Measurements from ENCODE around the gene MTSS2. TPM values are rescaled to one million over a fixed set of nuclear protein-coding genes. Genes with fewer than 3 reads are reported as not detected.
"Not testable (repeated sequence)": the region's sequence is repeated elsewhere in the genome, so short reads cannot be mapped to it uniquely, and the experiment has no call there.

The MTSS2 gene
- total RNA-seq, 2 experiments from 2014 or later, result 3.3 TPM

GRCh38 chr16:70675851-70676513 lies 9.9 kb downstream of the MTSS2 start:
- Mint-ChIP-seq H3K27ac (no peak overlapping the region), H3K4me1 (peaks cover 7% of the 10 kb centered on the region), H3K27me3 (peaks cover 3% of the 10 kb centered on the region), H3K36me3 (ENCODE audit: low read depth) (no peaks in the 10 kb centered on the region), H3K9me3 (no peaks in the 10 kb centered on the region), H3K4me3 (no peak overlapping the region)
- DNase-seq, result no peak
- POLR2A ChIA-PET, result interaction anchor here (1.2 kb wide), 1 partner anchor 73 kb away, joined by 3 read pairs; no protein-coding TSS in a partner anchor
- CTCF ChIA-PET, result interaction anchor here (1.9 kb wide), 1 partner anchor 95 kb away, joined by 7 read pairs; no protein-coding TSS in a partner anchor

DNA sequence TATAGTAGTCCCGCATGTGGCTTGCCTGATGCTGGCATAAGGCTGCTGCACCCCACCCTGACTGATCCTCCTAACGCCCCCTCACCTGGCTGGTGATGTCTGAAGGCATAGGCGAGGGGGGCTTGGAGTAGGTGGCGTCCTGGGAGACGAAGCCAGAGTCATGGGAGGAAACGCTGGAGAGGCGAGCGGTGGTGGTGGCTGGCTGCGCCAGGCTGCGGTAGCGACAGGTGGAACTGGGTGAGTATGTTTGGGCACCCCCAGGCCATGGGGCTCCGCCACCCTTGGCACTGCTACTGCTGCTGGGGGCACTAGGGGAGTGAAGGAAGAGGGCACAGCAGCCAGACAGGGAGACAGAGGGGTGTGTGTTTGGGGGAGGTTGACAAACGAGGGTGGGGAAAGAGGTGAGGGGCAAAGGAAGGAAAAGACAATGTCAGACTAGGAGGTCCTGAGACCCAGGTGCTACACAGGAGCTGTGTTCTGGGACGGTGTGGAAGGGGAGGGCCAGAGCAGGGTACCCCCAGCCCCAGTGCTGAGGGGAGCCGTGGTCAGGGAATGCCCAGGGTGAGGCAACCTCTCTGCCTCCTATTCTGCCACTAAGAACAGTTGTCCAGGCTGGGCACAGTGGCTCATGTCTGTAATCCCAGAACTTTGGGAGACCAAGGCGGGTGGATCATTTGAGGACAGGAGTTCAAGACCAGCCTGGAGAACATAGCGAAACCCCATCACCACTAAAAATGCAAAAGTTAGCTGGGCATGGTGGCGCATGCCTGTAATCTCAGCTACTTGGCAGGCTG lies 11.4 kb downstream of the MTSS2 start:
- H3K4me3 Mint-ChIP-seq, result no peak overlapping the region
- no peaks in the 10 kb centered on the region for H3K36me3 Mint-ChIP-seq (ENCODE audit: low read depth)
- ChIA-PET POLR2A (no interaction called here), CTCF (interaction anchor here (2.0 kb wide), 1 partner anchor 97 kb away, joined by 7 read pairs; no protein-coding TSS in a partner anchor)
- peaks cover 5% of the 10 kb centered on the region for H3K4me1 Mint-ChIP-seq
- no peaks in the 10 kb centered on the region for H3K9me3 Mint-ChIP-seq
- no peak for DNase-seq
- H3K27me3 Mint-ChIP-seq, result peaks cover 3% of the 10 kb centered on the region
- H3K27ac Mint-ChIP-seq, result no peak overlapping the region

DNA sequence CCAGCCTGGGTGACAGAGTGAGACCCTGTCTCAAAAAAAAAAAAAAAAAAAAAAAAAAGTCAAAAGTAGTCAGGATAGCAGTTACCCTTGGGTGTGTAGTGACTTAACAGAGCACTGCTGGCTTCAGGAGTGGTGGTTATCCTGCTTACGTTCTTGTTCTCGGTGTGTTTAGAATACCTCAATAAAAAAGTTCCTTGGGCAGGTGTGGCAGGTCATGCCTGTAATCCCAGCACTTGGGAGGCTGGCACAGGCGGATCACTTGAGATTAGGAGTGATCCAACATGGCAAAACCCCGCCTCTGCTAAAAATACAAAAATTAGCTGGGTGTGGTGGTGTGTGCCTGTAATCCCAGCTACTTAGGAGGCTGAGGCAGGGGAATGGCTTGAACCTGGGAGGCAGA lies 14.9 kb downstream of the MTSS2 start:
- H3K9me3 Mint-ChIP-seq; H3K36me3 Mint-ChIP-seq (ENCODE audit: low read depth); H3K27ac Mint-ChIP-seq; DNase-seq; POLR2A ChIA-PET; H3K4me1 Mint-ChIP-seq; CTCF ChIA-PET; H3K4me3 Mint-ChIP-seq; H3K27me3 Mint-ChIP-seq: not testable (repeated sequence)

DNA sequence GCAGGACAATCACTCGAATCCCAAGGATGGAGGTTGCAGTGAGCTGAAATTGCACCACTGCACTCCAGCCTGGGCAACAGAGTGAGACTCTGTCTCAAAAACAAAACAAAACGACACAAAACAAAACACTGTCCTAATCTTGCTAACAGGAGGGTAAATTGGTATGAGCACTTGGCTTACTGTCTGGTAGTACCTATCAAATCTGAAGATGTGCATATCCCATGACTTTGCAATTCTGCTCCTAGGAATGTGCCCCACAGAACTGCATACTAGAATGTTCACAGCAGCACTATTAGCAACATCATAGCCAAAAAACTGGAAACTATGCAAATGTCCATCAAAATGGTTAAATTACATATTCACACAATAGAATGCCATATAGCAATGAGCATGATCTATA lies 15.7 kb downstream of the MTSS2 start:
- POLR2A ChIA-PET, result no interaction called here
- no peak overlapping the region for H3K4me3 Mint-ChIP-seq
- H3K27ac Mint-ChIP-seq, result no peak overlapping the region
- CTCF ChIA-PET, result no interaction called here
- no peaks in the 10 kb centered on the region for H3K9me3 Mint-ChIP-seq
- no peaks in the 10 kb centered on the region for H3K4me1 Mint-ChIP-seq
- H3K27me3 Mint-ChIP-seq, result peaks cover 3% of the 10 kb centered on the region
- no peak for DNase-seq
- no peaks in the 10 kb centered on the region for H3K36me3 Mint-ChIP-seq (ENCODE audit: low read depth)

GRCh38 chr16:70665806-70666735 lies 19.8 kb downstream of the MTSS2 start:
- Mint-ChIP-seq H3K36me3 (ENCODE audit: low read depth) (no peaks in the 10 kb centered on the region), H3K4me3 (no peak overlapping the region), H3K27ac (no peak overlapping the region), H3K27me3 (no peaks in the 10 kb centered on the region), H3K4me1 (no peaks in the 10 kb centered on the region), H3K9me3 (no peaks in the 10 kb centered on the region)
- CTCF ChIA-PET, result interaction anchor here (0.9 to 2.6 kb wide), 2 partner anchors 12 to 105 kb away, joined by 5 to 8 read pairs; no protein-coding TSS in a partner anchor
- no peak for DNase-seq
- POLR2A ChIA-PET, result interaction anchor here (0.6 kb wide), 1 partner anchor 105 kb away, joined by 3 read pairs; no protein-coding TSS in a partner anchor

DNA sequence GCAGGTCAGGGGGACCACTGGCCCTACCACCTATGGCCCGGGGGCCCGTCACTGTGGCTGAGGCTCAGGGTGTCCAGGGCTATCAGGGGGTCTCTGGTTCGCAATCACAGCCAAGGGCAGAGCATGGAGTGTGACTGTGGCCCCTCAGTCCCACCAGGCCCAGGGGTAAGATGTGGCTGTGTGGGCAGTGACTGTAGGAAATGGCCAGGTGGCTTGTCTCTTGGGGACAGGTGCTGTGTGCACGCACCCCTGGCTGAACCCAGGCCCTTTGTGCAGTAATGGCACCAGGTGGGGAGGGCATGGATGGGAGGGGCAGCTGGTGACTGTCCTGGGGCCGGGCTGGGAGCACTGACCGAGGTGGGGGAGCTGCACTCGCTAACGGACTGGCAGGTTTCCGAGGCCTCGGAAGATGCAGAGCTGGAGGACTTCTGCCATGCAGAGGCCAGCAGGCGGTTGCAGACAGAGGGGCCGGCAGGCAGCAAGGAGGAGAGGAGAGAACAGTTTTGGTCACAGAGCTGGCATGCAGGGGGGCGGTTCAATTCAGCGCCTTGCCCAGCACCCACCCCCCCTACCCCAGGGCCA lies 20.6 kb downstream of the MTSS2 start:
- no peak overlapping the region for H3K27ac Mint-ChIP-seq
- H3K4me3 Mint-ChIP-seq, result no peak overlapping the region
- H3K4me1 Mint-ChIP-seq, result peaks cover 3% of the 10 kb centered on the region
- no peaks in the 10 kb centered on the region for H3K27me3 Mint-ChIP-seq
- no peaks in the 10 kb centered on the region for H3K9me3 Mint-ChIP-seq
- ChIA-PET POLR2A (no interaction called here), CTCF (no interaction called here)
- no peak for DNase-seq
- H3K36me3 Mint-ChIP-seq (ENCODE audit: low read depth), result no peaks in the 10 kb centered on the region

DNA sequence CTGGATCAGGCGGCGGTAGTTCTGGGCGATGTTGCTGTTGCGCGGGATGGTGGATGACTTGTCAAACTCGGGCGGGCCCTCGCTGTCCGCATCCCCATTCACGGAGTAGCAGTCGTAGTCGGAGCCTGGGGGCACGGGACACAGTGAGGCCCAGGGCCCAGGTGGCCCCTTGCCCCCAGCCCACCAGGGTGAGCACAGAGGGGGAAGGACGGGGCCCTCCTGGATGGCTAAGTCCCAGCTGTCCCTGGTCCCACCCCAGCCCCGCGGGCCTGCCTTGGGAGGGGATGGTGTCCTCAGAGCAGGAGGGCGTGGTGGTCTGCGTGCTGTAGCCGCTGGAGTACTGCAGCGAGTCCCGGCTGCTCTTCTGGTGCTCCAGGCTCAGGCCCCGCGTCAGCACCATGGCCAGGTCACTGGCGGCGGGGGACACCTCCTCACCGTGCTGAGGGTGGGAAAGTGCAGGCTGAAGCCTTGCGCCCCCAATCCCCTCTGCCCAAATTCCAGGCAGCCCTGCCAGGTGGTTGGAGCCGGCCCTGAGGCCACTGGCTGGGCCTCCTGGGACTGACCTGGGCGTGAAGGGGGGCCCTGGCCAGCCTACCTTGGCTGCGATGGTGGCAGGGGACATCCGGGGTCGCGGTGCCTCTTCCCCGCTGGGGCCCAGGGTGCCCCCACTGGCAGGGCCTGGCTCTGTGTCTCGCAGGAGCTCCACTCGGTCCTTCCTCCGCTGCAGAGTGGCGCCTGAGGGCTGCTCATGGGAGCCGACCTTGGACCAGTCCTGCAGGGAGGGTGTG lies 21.3 kb downstream of the MTSS2 start:
- no peak for DNase-seq
- ChIA-PET CTCF (no interaction called here), POLR2A (no interaction called here)
- H3K27ac Mint-ChIP-seq, result no peak overlapping the region
- H3K27me3 Mint-ChIP-seq, result no peaks in the 10 kb centered on the region
- peaks cover 3% of the 10 kb centered on the region for H3K4me1 Mint-ChIP-seq
- no peak overlapping the region for H3K4me3 Mint-ChIP-seq
- no peaks in the 10 kb centered on the region for H3K36me3 Mint-ChIP-seq (ENCODE audit: low read depth)
- no peaks in the 10 kb centered on the region for H3K9me3 Mint-ChIP-seq

GRCh38 chr16:70663524-70664324 lies 22.1 kb downstream of the MTSS2 start:
- H3K27me3 Mint-ChIP-seq, result no peaks in the 10 kb centered on the region
- ChIA-PET CTCF (no interaction called here), POLR2A (no interaction called here)
- H3K36me3 Mint-ChIP-seq (ENCODE audit: low read depth), result no peaks in the 10 kb centered on the region
- no peak overlapping the region for H3K4me3 Mint-ChIP-seq
- H3K4me1 Mint-ChIP-seq, result peaks cover 3% of the 10 kb centered on the region
- no peak overlapping the region for H3K27ac Mint-ChIP-seq
- no peaks in the 10 kb centered on the region for H3K9me3 Mint-ChIP-seq
- DNase-seq, result no peak

GRCh38 chr16:70662991-70663523 lies 22.8 kb downstream of the MTSS2 start:
- no peak for DNase-seq
- Mint-ChIP-seq H3K4me1 (peaks cover 3% of the 10 kb centered on the region), H3K36me3 (ENCODE audit: low read depth) (no peaks in the 10 kb centered on the region), H3K9me3 (no peaks in the 10 kb centered on the region), H3K4me3 (no peak overlapping the region), H3K27ac (no peak overlapping the region), H3K27me3 (no peaks in the 10 kb centered on the region)
- CTCF ChIA-PET, result no interaction called here
- POLR2A ChIA-PET, result no interaction called here

- no peak overlapping the region for H3K4me3 Mint-ChIP-seq
- peaks cover 3% of the 10 kb centered on the region for H3K4me1 Mint-ChIP-seq
- H3K27ac Mint-ChIP-seq, result no peak overlapping the region
- DNase-seq, result no peak
- ChIA-PET POLR2A (no interaction called here), CTCF (no interaction called here)
- no peaks in the 10 kb centered on the region for H3K9me3 Mint-ChIP-seq
- H3K27me3 Mint-ChIP-seq, result no peaks in the 10 kb centered on the region
- H3K36me3 Mint-ChIP-seq (ENCODE audit: low read depth), result no peaks in the 10 kb centered on the region
Measured at GRCh38 chr16:70661918-70662641, 23.8 kb downstream of the MTSS2 start.

GRCh38 chr16:70661534-70661917 lies 24.3 kb downstream of the MTSS2 start:
- POLR2A ChIA-PET, result no interaction called here

More at GRCh38 chr16:70661534-70661917, 24.3 kb downstream of the MTSS2 start:
- H3K4me1 Mint-ChIP-seq, result peaks cover 3% of the 10 kb centered on the region
- no peaks in the 10 kb centered on the region for H3K9me3 Mint-ChIP-seq
- CTCF ChIA-PET, result no interaction called here
- H3K27me3 Mint-ChIP-seq, result peaks cover 2% of the 10 kb centered on the region
- no peak overlapping the region for H3K4me3 Mint-ChIP-seq
- H3K36me3 Mint-ChIP-seq (ENCODE audit: low read depth), result no peaks in the 10 kb centered on the region
- no peak for DNase-seq
- H3K27ac Mint-ChIP-seq, result no peak overlapping the region
